ENCODE data around the gene SHROOM2.

Gene SHROOM2

GRCh38 chrX:9926002-9926401 is 139.8 kb downstream of the SHROOM2 start:
- no peak for DNase-seq (ENCODE audit: extremely low spot score)
- CTCF ChIA-PET, result no interaction called here
- TF ChIP-seq LEF1 (IDR thresholded peaks at IDR 0.05; ENCODE audit: borderline replicate concordance) (no peak), SP1 (IDR thresholded peaks at IDR 0.05) (no peak), FOXA1 (IDR thresholded peaks at IDR 0.05) (no peak), PKNOX1 (IDR thresholded peaks at IDR 0.05) (no peak), ARNT (IDR thresholded peaks at IDR 0.05) (no peak), FOXM1 (IDR thresholded peaks at IDR 0.05; ENCODE audit: borderline replicate concordance) (no peak), HDGF (IDR thresholded peaks at IDR 0.05; ENCODE audit: borderline replicate concordance) (no peak), TARDBP (IDR thresholded peaks at IDR 0.05) (no peak), FOXK2 (IDR thresholded peaks at IDR 0.05) (no peak), BHLHE40 (IDR thresholded peaks at IDR 0.05; ENCODE audit: borderline replicate concordance) (no peak), NFRKB (IDR thresholded peaks at IDR 0.05) (no peak), ELF4 (IDR thresholded peaks at IDR 0.05) (no peak), SUZ12 (IDR thresholded peaks at IDR 0.05) (no peak), L3MBTL2 (conservative IDR thresholded peaks at IDR 0.05) (no peak), ZNF384 (IDR thresholded peaks at IDR 0.05) (no peak), CTBP1 (IDR thresholded peaks at IDR 0.05; ENCODE audit: borderline replicate concordance) (no peak)
- POLR2A ChIA-PET, result no interaction called here

GRCh38 chrX:9927698-9928482 is 141.7 kb downstream of the SHROOM2 start:
- ChIA-PET CTCF (interaction anchor here (0.6 kb wide), 1 partner anchor 175 kb away, joined by 5 read pairs; no protein-coding TSS in a partner anchor), POLR2A (no interaction called here)
- no peak for TF ChIP-seq L3MBTL2 (conservative IDR thresholded peaks at IDR 0.05)
- TF ChIP-seq SUZ12 (IDR thresholded peaks at IDR 0.05), result no peak
- TF ChIP-seq ARNT (IDR thresholded peaks at IDR 0.05), result no peak
- TF ChIP-seq SP1 (IDR thresholded peaks at IDR 0.05), result no peak
- TF ChIP-seq FOXM1 (IDR thresholded peaks at IDR 0.05; ENCODE audit: borderline replicate concordance), result no peak
- TF ChIP-seq TARDBP (IDR thresholded peaks at IDR 0.05), result no peak
- DNase-seq (ENCODE audit: extremely low spot score), result no peak

GRCh38 chrX:9935436-9935835 is 149.2 kb downstream of the SHROOM2 start:
- DNase-seq (ENCODE audit: extremely low spot score), result no peak
- ChIA-PET POLR2A (no interaction called here), CTCF (no interaction called here)
- no peak for TF ChIP-seq SUZ12 (IDR thresholded peaks at IDR 0.05)
- TF ChIP-seq SP1 (IDR thresholded peaks at IDR 0.05), result no peak
- no peak for TF ChIP-seq CTBP1 (IDR thresholded peaks at IDR 0.05; ENCODE audit: borderline replicate concordance)
- TF ChIP-seq PKNOX1 (IDR thresholded peaks at IDR 0.05), result no peak
- no peak for TF ChIP-seq LEF1 (IDR thresholded peaks at IDR 0.05; ENCODE audit: borderline replicate concordance)
- TF ChIP-seq L3MBTL2 (conservative IDR thresholded peaks at IDR 0.05), result no peak
- TF ChIP-seq NFRKB (IDR thresholded peaks at IDR 0.05), result no peak
- no peak for TF ChIP-seq FOXA1 (IDR thresholded peaks at IDR 0.05)
- TF ChIP-seq ZNF384 (IDR thresholded peaks at IDR 0.05), result no peak
- no peak for TF ChIP-seq ELF4 (IDR thresholded peaks at IDR 0.05)
- TF ChIP-seq FOXK2 (IDR thresholded peaks at IDR 0.05), result no peak
- TF ChIP-seq HDGF (IDR thresholded peaks at IDR 0.05; ENCODE audit: borderline replicate concordance), result no peak
- TF ChIP-seq TARDBP (IDR thresholded peaks at IDR 0.05), result no peak
- TF ChIP-seq BHLHE40 (IDR thresholded peaks at IDR 0.05; ENCODE audit: borderline replicate concordance), result no peak
- TF ChIP-seq ARNT (IDR thresholded peaks at IDR 0.05), result no peak

- no peak for DNase-seq (ENCODE audit: extremely low spot score)
- CTCF ChIA-PET, result no interaction called here
- POLR2A ChIA-PET, result no interaction called here
- TF ChIP-seq FOXM1 (IDR thresholded peaks at IDR 0.05; ENCODE audit: borderline replicate concordance), result no peak
- no peak for TF ChIP-seq L3MBTL2 (conservative IDR thresholded peaks at IDR 0.05)
- TF ChIP-seq PKNOX1 (IDR thresholded peaks at IDR 0.05), result no peak
- no peak for TF ChIP-seq HDGF (IDR thresholded peaks at IDR 0.05; ENCODE audit: borderline replicate concordance)
- no peak for TF ChIP-seq FOXK2 (IDR thresholded peaks at IDR 0.05)
- no peak for TF ChIP-seq BHLHE40 (IDR thresholded peaks at IDR 0.05; ENCODE audit: borderline replicate concordance)
- no peak for TF ChIP-seq SUZ12 (IDR thresholded peaks at IDR 0.05)
- TF ChIP-seq FOXA1 (IDR thresholded peaks at IDR 0.05), result no peak
- TF ChIP-seq CTBP1 (IDR thresholded peaks at IDR 0.05; ENCODE audit: borderline replicate concordance), result no peak
- no peak for TF ChIP-seq NFRKB (IDR thresholded peaks at IDR 0.05)
- TF ChIP-seq ELF4 (IDR thresholded peaks at IDR 0.05), result no peak
- TF ChIP-seq TARDBP (IDR thresholded peaks at IDR 0.05), result no peak
- no peak for TF ChIP-seq LEF1 (IDR thresholded peaks at IDR 0.05; ENCODE audit: borderline replicate concordance)
- no peak for TF ChIP-seq ARNT (IDR thresholded peaks at IDR 0.05)
- TF ChIP-seq ZNF384 (IDR thresholded peaks at IDR 0.05), result no peak
- TF ChIP-seq SP1 (IDR thresholded peaks at IDR 0.05), result no peak
Observed at GRCh38 chrX:9937761-9938160, 151.5 kb downstream of the SHROOM2 start.

- TF ChIP-seq SP1 (IDR thresholded peaks at IDR 0.05), result no peak
- TF ChIP-seq SUZ12 (IDR thresholded peaks at IDR 0.05), result no peak
- no peak for TF ChIP-seq CTBP1 (IDR thresholded peaks at IDR 0.05; ENCODE audit: borderline replicate concordance)
- TF ChIP-seq HDGF (IDR thresholded peaks at IDR 0.05; ENCODE audit: borderline replicate concordance), result no peak
- TF ChIP-seq ELF4 (IDR thresholded peaks at IDR 0.05), result no peak
- no peak for TF ChIP-seq FOXK2 (IDR thresholded peaks at IDR 0.05)
- CTCF ChIA-PET, result no interaction called here
- POLR2A ChIA-PET, result no interaction called here
- no peak for DNase-seq (ENCODE audit: extremely low spot score)
Observed at GRCh38 chrX:9938516-9938915, 152.3 kb downstream of the SHROOM2 start.

GRCh38 chrX:9940421-9940820 is 154.2 kb downstream of the SHROOM2 start:
- no peak for DNase-seq (ENCODE audit: extremely low spot score)
- TF ChIP-seq TARDBP (IDR thresholded peaks at IDR 0.05) (no peak), CTBP1 (IDR thresholded peaks at IDR 0.05; ENCODE audit: borderline replicate concordance) (no peak), FOXM1 (IDR thresholded peaks at IDR 0.05; ENCODE audit: borderline replicate concordance) (no peak), ARNT (IDR thresholded peaks at IDR 0.05) (no peak), BHLHE40 (IDR thresholded peaks at IDR 0.05; ENCODE audit: borderline replicate concordance) (no peak)
- ChIA-PET CTCF (no interaction called here), POLR2A (no interaction called here)
